ENCODE results near the gene PRXL2B. TPM values are rescaled to one million over a fixed set of nuclear protein-coding genes. Genes with fewer than 3 reads are reported as not detected.

Gene PRXL2B
- total RNA-seq, 1 donor from 2014 or later = 10.0 TPM

DNA sequence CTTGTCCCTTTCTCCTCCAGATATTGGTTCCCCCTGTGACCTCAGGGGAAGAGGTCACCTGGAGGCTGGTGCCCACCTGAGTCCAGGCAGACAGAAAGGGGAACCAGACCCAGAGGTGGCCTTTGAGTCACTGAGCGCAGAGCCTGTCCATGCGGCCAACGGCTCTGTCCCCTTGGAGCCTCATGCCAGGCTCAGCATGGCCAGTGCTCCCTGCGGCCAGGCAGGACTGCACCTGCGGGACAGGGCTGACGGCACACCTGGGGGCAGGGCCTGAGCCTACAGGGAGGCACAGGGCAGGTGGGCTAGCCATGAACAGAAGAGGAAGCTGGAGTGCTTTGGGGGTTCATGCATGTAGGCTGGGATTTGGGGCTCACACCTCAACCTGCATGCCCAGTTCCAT lies 27.7 kb upstream of the PRXL2B start:
- no peaks in the 10 kb centered on the region for H3K36me3 Mint-ChIP-seq
- Histone ChIP-seq H3K4me2 (no peak overlapping the region), H2AFZ (replicated peaks) (no peak overlapping the region), H3F3A (ENCODE audit: low read depth) (peaks cover 10% of the 10 kb centered on the region), H3K36me3 (no peaks in the 10 kb centered on the region), H3K27ac (no peak overlapping the region), H3K79me2 (ENCODE audit: low read depth) (no peaks in the 10 kb centered on the region), H3K9me3 (ENCODE audit: low read depth) (no peaks in the 10 kb centered on the region), H3K27me3 (no peaks in the 10 kb centered on the region), H3K9ac (no peak overlapping the region), H3K4me3 (no peak overlapping the region), H4K20me1 (ENCODE audit: low read depth) (no peaks in the 10 kb centered on the region), H3K4me1 (peaks cover 13% of the 10 kb centered on the region)
- peaks cover 12% of the 10 kb centered on the region for H3K4me1 Mint-ChIP-seq
- H3K4me3 Mint-ChIP-seq = no peak overlapping the region
- no peak for DNase-seq (ENCODE audit: low spot score)
- peak overlapping the region; percentile 57 for H3K27ac Mint-ChIP-seq
- no peaks in the 10 kb centered on the region for H3K27me3 Mint-ChIP-seq (ENCODE audit: insufficient read depth, low read depth)
- TF ChIP-seq EZH2phosphoT487 (IDR thresholded peaks at IDR 0.05) (no peak), EZH2 (IDR thresholded peaks at IDR 0.05) (no peak)
- TF ChIP-seq, protein P1, sequence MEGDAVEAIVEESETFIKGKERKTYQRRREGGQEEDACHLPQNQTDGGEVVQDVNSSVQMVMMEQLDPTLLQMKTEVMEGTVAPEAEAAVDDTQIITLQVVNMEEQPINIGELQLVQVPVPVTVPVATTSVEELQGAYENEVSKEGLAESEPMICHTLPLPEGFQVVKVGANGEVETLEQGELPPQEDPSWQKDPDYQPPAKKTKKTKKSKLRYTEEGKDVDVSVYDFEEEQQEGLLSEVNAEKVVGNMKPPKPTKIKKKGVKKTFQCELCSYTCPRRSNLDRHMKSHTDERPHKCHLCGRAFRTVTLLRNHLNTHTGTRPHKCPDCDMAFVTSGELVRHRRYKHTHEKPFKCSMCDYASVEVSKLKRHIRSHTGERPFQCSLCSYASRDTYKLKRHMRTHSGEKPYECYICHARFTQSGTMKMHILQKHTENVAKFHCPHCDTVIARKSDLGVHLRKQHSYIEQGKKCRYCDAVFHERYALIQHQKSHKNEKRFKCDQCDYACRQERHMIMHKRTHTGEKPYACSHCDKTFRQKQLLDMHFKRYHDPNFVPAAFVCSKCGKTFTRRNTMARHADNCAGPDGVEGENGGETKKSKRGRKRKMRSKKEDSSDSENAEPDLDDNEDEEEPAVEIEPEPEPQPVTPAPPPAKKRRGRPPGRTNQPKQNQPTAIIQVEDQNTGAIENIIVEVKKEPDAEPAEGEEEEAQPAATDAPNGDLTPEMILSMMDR (IDR thresholded peaks at IDR 0.05) = no peak
- no peaks in the 10 kb centered on the region for H3K9me3 Mint-ChIP-seq

DNA sequence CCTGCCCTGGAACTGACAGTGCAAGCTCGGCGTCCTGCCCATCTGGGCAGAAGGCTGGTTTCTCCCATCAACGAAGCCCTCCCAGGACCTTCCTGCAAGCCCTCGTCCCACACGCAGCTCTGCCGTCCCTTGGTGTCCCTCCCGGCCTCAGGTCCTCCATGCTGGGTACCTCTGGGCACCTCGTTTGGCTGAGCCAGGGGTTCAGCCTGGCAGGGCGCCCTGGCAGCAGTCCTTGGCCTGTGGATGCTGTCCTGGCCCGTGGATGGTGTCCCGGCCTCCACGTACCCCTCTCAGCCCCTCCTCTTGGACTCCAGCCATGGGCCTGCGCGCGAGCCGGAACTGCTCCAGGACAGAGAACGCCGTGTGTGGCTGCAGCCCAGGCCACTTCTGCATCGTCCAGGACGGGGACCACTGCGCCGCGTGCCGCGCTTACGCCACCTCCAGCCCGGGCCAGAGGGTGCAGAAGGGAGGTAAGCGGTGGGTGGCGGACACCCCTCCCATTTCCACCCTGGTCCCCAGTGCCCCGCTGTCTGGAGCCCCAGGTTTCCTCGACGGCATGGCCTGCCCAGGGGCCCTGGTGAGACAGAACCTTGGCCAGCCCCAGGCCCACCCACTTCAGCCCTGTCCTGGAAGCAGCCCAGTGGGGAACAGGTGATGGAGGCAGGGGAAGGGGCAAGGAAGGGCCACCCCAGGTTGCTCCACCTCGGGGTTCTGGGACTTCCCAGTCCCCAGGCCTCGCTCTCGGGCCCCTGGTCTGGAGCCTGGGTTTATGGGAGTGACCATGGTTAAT lies 26.9 kb upstream of the PRXL2B start:
- Histone ChIP-seq H3K79me2 (ENCODE audit: low read depth) (no peaks in the 10 kb centered on the region), H3K27me3 (no peaks in the 10 kb centered on the region), H3K4me3 (no peak overlapping the region), H4K20me1 (ENCODE audit: low read depth) (no peaks in the 10 kb centered on the region), H3K4me2 (no peak overlapping the region), H3K27ac (no peak overlapping the region), H2AFZ (replicated peaks) (no peak overlapping the region), H3K9me3 (ENCODE audit: low read depth) (no peaks in the 10 kb centered on the region), H3K9ac (no peak overlapping the region), H3F3A (ENCODE audit: low read depth) (peaks cover 10% of the 10 kb centered on the region), H3K4me1 (peaks cover 13% of the 10 kb centered on the region), H3K36me3 (no peaks in the 10 kb centered on the region)
- H3K9me3 Mint-ChIP-seq = no peaks in the 10 kb centered on the region
- no peak for TF ChIP-seq EZH2 (IDR thresholded peaks at IDR 0.05)
- no peaks in the 10 kb centered on the region for H3K36me3 Mint-ChIP-seq
- no peak overlapping the region for H3K4me3 Mint-ChIP-seq
- no peak for DNase-seq (ENCODE audit: low spot score)
- no peak overlapping the region for H3K27ac Mint-ChIP-seq
- H3K27me3 Mint-ChIP-seq (ENCODE audit: insufficient read depth, low read depth) = no peaks in the 10 kb centered on the region
- H3K4me1 Mint-ChIP-seq = peaks cover 9% of the 10 kb centered on the region

DNA sequence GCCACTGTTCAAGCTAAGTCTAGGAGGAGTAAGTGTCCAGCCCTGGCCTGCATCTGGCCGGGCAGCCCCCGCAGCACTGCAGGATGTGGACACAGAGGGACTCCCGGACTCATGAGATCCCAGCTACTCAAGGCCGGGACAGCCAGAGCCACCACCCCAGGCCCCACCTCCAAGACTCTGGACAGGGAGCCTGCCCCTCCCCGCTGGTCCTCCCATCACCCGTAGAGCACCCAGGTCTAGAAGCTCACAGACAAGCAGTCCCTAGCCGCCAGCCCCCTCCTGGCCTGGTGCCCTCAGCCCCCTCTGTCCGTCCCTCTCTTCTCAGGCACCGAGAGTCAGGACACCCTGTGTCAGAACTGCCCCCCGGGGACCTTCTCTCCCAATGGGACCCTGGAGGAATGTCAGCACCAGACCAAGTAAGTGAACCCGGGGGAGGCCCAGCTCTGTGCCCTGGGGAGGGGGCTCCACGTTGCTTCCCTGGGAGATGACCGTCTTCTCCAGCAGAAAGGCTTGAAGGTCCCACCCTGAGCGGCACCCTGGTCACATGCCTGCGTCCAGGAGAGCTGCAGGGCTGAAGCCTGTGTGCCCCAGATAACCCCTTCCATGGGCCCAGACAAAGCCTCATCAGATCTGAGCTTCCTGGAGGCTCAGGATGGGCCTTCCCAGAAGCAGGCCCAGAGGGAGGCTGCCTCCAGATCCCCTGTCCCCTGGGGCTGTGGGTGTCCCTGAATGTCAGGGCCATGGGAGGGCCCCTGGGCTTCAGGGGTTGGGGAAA lies 26.1 kb upstream of the PRXL2B start:
- no peaks in the 10 kb centered on the region for H3K9me3 Mint-ChIP-seq
- H3K4me3 Mint-ChIP-seq = no peak overlapping the region
- H3K27me3 Mint-ChIP-seq (ENCODE audit: insufficient read depth, low read depth) = no peaks in the 10 kb centered on the region
- H3K4me1 Mint-ChIP-seq = peaks cover 9% of the 10 kb centered on the region
- H3K27ac Mint-ChIP-seq = no peak overlapping the region
- DNase-seq (ENCODE audit: low spot score) = no peak
- H3F3A ChIP-seq (ENCODE audit: low read depth) = peaks cover 10% of the 10 kb centered on the region
- H3K4me3 ChIP-seq = no peak overlapping the region
- no peak overlapping the region for H3K4me2 ChIP-seq
- H3K36me3 ChIP-seq = no peaks in the 10 kb centered on the region
- H3K9ac ChIP-seq = no peak overlapping the region
- H3K9me3 ChIP-seq (ENCODE audit: low read depth) = no peaks in the 10 kb centered on the region
- no peak overlapping the region for H2AFZ ChIP-seq (replicated peaks)
- peaks cover 13% of the 10 kb centered on the region for H3K4me1 ChIP-seq
- no peak overlapping the region for H3K27ac ChIP-seq
- no peaks in the 10 kb centered on the region for H4K20me1 ChIP-seq (ENCODE audit: low read depth)
- H3K27me3 ChIP-seq = no peaks in the 10 kb centered on the region
- TF ChIP-seq EZH2 (IDR thresholded peaks at IDR 0.05) (no peak), EZH2phosphoT487 (IDR thresholded peaks at IDR 0.05) (no peak)
- TF ChIP-seq, protein P1 (IDR thresholded peaks at IDR 0.05) = no peak
- H3K36me3 Mint-ChIP-seq = no peaks in the 10 kb centered on the region
- no peaks in the 10 kb centered on the region for H3K79me2 ChIP-seq (ENCODE audit: low read depth)

Data from neural progenitor cell (in vitro differentiated cells).